GM20000 (cell line): ENCODE measurements around the gene SIX6.
"Not testable (repeated sequence)": the region's sequence is repeated elsewhere in the genome, so short reads cannot be mapped to it uniquely, and the experiment has no call there.

ENCODE experiments used
- DNase-seq: peaks from one replicate; pipeline ENCODE4 v3.0.0; 2012; ENCODE audit warnings: low spot score
- CTCF ChIP-seq: IDR thresholded peaks from 2 replicates; pipeline ENCODE4 v1.5.1; 2012; ENCODE audit warnings: mild to moderate bottlenecking, control low read depth; ENCODE audit errors: extremely low read depth, missing control alignments

Gene SIX6

GRCh38 chr14:60508707-60509437 is at the start of gene SIX6:
Gene SIX6, plus strand, starts transcription at chr14:60509146. Its CDS starts 253 bp downstream, at chr14:60509399.
- TF ChIP-seq CTCF = no peak

DNA sequence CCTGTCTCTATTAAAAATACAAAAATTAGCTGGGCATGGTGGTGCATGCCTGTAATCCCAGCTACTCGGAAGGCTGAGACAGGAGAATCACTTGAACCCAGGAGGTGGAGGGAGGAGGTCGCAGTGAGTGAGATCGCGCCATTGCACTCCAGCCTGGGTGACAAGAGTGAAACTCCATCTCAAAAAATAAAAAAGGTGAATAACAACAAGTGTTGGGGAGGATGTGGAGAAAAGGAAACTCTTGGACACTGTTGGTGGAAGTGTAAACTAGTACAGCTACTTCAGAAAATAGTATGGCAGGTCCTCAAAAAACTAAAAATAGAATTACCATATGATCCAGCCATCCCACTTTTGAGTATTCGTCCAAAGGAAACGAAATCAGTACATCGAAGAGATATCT is 28.7 kb upstream of the SIX6 start:
- not testable (repeated sequence) for DNase-seq

More at GRCh38 chr14:60508707-60509437, at the start of gene SIX6:
- no peak for DNase-seq

DNA sequence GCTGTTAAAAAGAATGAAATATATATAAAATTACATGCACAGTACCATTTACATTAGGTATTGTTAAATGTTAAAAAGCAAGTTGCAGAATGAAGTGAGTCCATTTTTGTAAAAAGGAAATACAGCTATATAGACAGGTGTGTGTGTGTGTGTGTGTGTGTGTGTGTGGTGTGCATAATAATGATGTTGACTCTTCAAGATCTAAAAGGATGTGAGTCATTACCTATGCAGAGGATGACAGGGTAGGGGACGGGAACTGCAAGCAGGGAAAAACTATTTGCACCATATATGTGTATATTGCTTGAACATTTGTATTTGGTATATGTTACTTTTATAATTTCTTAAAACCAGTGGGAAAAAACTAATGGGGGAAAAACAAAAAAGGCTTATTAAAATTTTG is 26.2 kb upstream of the SIX6 start:
- no peak for TF ChIP-seq CTCF
- DNase-seq = no peak

GRCh38 chr14:60485057-60485597 is 23.8 kb upstream of the SIX6 start:
- no peak for DNase-seq
- TF ChIP-seq CTCF = no peak

DNA sequence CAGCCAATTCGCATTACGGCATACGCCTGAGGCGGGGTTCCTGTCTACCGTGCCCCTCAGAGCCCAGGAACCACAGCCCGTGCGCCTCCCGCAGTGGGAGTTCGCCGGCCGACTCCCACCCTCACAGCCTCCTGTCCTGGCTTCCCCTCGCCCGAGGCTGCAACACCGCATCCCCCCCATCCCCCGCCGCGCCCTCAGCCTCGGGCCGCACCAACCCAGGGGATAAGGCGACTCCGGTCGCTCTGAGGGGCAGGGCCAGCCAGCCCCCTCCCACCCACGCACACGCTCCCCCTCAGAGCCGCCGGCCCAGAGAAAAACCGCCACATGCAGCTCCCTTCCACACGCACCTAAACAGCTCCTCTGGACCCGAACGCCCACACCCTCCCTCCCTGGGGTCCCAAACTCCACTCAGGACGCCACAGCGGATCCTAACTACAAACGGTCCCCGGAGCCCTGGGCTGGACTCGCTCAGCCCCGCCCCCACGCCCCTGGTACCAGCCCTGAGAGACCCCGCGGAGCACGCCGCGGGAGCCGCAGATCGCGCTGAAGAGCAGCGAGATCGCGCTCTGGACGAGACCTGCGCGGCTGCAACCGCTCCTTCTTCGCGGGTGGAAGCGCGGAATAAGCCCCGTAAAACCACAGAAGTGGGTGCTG is 23.2 kb upstream of the SIX6 start, which contains the start of gene C14orf39:
Gene C14orf39 (minus strand): TSS at position 466 of the 654 bp plus-strand sequence. CDS start 985 bp downstream, outside the sequence.
- TF ChIP-seq CTCF = no peak
- DNase-seq = no peak

- no peak for DNase-seq
- TF ChIP-seq CTCF = no peak
Observed at GRCh38 chr14:60487211-60487610, 21.7 kb upstream of the SIX6 start.

DNA sequence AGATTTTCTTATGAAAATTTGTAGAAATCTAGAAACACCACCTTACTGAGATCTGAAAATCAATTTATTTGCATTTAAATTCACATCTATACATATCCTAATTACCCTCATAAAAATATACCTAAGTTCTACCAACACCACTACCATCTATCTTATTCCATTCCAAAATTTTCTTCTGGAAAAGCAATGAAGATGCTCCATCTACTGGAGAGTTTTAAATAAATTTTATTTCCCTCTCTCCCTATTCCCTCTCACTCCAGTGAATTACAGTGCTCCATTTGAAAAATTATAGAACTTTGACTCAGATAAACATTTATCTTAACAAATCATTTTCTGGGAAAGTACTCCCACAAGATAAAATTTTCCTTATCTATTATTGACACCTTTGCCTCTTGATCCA is 20.8 kb upstream of the SIX6 start:
- no peak for DNase-seq
- no peak for TF ChIP-seq CTCF

- DNase-seq = no peak
- no peak for TF ChIP-seq CTCF
Observed at GRCh38 chr14:60490270-60490669, 18.7 kb upstream of the SIX6 start.
